GM13977 (cell line): ENCODE data around the gene PIP5K1B.

Source experiments
- DNase-seq: peaks from one replicate; pipeline ENCODE4 v3.0.0; 2012; ENCODE audit warnings: low spot score
- CTCF ChIP-seq: IDR thresholded peaks from 2 replicates; pipeline ENCODE4 v1.5.1; 2012; ENCODE audit warnings: mild to moderate bottlenecking, control low read depth; ENCODE audit not compliant: insufficient read depth; ENCODE audit errors: extremely low read depth, missing control alignments
- in situ Hi-C: fragments of 300-500 bp; cut with MboI; formaldehyde crosslinking; loops from one replicate; pipeline ENCODE4 v1.12.0; 2022; ENCODE audit warnings: low sequenced_read_pairs, low pct_unique_long_range_greater_than_20kb, mixed read lengths, inconsistent platforms; ENCODE audit not compliant: unreplicated experiment

The PIP5K1B gene

DNA sequence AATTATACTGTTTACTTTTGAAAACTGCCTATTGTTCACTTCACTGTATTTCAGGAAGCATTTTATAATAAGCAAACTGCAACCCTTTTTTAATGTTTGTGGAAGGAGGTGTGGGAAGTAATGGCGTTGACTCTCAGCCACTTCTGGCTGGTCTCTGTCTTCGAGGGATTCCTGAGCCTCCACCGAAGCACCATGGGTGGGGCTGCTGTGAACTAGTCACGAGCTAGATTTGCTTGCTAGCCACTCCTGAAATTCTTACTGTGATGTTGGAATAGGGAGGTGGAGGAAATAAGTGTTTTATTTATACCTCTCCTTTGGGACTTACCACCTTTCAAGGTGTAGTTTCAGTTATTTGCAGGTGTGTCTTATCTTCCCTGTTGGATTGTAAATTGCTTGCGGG, 26.8 kb downstream of the PIP5K1B start:
- TF ChIP-seq CTCF, result no peak
- no peak for DNase-seq
- in situ Hi-C loops, result no loop called here

GRCh38 chr9:68732405-68733020, 27.5 kb downstream of the PIP5K1B start:
- in situ Hi-C loops, result no loop called here
- TF ChIP-seq CTCF, result no peak
- no peak for DNase-seq

DNA sequence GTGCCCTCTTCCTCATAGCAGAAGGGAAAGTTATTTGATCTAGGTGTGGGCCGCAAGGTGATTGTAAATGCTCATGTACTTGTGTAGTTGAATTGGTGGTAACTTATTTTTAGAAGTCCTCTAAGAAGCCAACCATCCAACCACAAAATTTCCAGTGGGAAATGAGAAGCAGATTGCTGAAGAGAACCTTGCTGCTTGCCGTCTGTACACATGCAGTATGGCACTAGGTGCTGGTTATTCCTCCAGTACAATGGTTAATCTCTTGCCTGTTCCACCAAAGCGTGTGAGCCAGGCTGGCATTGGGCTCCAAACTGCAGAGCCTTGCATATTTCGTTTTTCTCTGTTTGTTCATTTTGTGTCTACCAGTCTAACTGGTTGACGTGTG, 28.0 kb downstream of the PIP5K1B start:
- in situ Hi-C loops, result no loop called here
- no peak for TF ChIP-seq CTCF
- no peak for DNase-seq

DNA sequence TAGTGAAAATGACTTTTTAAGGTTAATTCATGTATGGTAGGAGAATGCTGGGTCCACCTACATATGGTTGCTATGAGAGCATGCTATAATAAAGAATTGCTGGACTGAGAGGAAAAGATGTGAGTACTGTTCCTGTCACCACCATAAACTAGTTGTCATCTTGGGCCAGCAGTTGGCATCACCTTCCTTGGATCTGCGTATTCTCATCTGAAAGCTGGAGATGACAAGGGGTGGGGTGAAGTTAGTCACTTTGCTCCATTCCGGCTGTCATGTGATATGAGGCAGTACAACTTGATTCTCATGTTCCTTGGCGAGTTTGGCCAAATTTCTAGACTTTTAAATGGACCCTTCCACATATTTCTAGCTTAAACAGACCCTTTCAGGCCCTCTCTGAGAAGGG, 33.3 kb downstream of the PIP5K1B start:
- DNase-seq, result no peak
- no peak for TF ChIP-seq CTCF
- in situ Hi-C loops, result no loop called here

GRCh38 chr9:68739621-68740174, 34.7 kb downstream of the PIP5K1B start:
- TF ChIP-seq CTCF, result no peak
- DNase-seq, result no peak
- in situ Hi-C loops, result no loop called here

DNA sequence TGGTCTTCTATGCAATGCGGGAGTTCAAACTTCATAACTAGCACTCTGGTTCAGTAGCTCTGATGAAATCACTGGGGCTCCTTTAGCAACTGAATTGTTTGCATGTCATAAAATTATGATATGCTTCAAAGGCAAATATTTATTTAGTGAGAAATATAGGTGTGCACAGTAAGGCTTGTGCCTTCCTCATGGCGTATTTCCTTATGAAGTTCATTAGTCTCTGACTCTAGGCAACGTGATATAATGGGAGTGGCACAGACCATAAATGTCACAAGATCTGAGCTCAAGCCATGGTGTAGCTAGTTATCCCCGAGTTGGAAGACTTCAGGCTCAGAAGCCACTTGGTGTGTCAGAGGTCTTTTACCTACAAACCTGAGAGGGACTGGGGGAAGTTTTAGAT, 35.5 kb downstream of the PIP5K1B start:
- no peak for DNase-seq
- TF ChIP-seq CTCF, result no peak
- in situ Hi-C loops, result no loop called here
